Esophagus (tissue), 2 donors: Measurements from ENCODE around the gene TRIM54. TPM values are rescaled to one million over a fixed set of nuclear protein-coding genes. Genes with fewer than 3 reads are reported as not detected.

Experiments used
- H3K27ac ChIP-seq, 2 donors: one replicate each; pipeline ENCODE4 v1.5.1; 2013; ENCODE audit warnings: low read depth in 2 of 2, mild to moderate bottlenecking in 2 of 2, inconsistent platforms in 1 of 2, low read length in 1 of 2, moderate library complexity in 1 of 2
- H3K27me3 ChIP-seq, 2 donors: one replicate each; pipeline ENCODE4 v1.6.1; 2013; ENCODE audit warnings: low read length in 2 of 2, control low read depth in 1 of 2, mild to moderate bottlenecking in 1 of 2; ENCODE audit not compliant: insufficient read depth in 2 of 2, control insufficient read depth in 1 of 2
- H3K36me3 ChIP-seq, 2 donors: one replicate each; pipeline ENCODE4 v1.6.1; 2013; ENCODE audit warnings: low read length in 1 of 2; ENCODE audit not compliant: control insufficient read depth in 2 of 2, insufficient read depth in 2 of 2
- H3K4me1 ChIP-seq, 2 donors: one replicate each; pipeline ENCODE4 v1.6.1; 2013; ENCODE audit warnings: low read length in 1 of 2; ENCODE audit not compliant: control insufficient read depth in 2 of 2, insufficient read depth in 2 of 2
- H3K4me3 ChIP-seq, 2 donors: one replicate each; pipeline ENCODE4 v1.5.1; 2013; ENCODE audit warnings: low read length in 2 of 2, mild to moderate bottlenecking in 2 of 2, low read depth in 1 of 2, moderate library complexity in 1 of 2
- H3K9me3 ChIP-seq, 2 donors: one replicate each; pipeline ENCODE4 v1.6.1; 2013; ENCODE audit warnings: mild to moderate bottlenecking in 2 of 2, low read depth in 1 of 2, low read length in 1 of 2, moderate library complexity in 1 of 2; ENCODE audit not compliant: control insufficient read depth in 2 of 2, insufficient read depth in 1 of 2
- WGBS, 2 donors: extraction: QIAGEN DNeasy Blood & Tissue Kit; methylation state at CpG; one replicate each; pipeline ENCODE4 v1.1.7; 2013; 5-methylcytosine and 5-hydroxymethylcytosine counted together
- polyA plus RNA-seq, 2 donors: library from polyadenylated mRNA; stranded (reverse); fragments of 200-250 nt; gene quantifications; one replicate each; pipeline ENCODE4 v1.2.3, GENCODE V29; 2013
- donor health status: healthy with polysubstance abuse.
- donor health status: Bipolar disorder and iron deficiency.

The TRIM54 gene, protein sequence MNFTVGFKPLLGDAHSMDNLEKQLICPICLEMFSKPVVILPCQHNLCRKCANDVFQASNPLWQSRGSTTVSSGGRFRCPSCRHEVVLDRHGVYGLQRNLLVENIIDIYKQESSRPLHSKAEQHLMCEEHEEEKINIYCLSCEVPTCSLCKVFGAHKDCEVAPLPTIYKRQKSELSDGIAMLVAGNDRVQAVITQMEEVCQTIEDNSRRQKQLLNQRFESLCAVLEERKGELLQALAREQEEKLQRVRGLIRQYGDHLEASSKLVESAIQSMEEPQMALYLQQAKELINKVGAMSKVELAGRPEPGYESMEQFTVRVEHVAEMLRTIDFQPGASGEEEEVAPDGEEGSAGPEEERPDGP
- under 1 TPM; 0.05 to 0.18 TPM for polyA plus RNA-seq

DNA sequence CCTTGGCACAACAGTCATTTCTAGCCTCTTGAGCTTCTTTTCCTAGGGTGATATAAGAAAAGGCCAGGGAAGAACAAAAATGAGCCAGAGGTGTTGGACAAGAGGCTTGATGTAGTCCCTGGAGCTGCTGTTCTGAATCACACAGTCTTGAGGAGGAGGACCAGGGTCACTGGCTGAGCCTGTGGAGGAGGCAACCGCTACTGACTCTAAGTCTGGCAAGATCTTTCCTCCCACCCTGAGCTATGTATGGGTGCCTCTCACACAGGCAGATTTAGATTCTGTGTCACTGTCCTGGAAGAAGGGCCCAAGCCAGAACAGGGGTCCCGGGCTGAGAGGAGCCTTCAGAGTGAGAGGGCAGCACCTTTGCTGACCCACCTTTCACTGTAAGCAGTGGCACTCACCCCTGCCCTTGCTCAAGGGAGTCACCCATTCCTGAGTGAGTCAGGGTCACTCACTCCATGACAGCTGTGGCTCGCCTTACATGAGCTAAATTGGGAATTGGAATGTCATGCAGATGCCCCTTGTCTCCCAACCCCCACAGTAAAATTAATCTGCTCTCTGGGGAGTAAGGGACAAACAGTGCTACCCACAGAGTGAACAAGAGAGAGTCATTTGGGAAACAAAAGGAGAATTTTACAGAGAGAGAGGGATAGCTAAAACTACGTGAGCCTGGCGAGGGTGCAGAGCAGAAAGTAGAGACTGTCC is at the start of gene TRIM54:
Gene TRIM54, plus strand, starts transcription at position 575 of the 705 bp plus-strand sequence. CDS start 303 bp downstream, outside the sequence.
- Histone ChIP-seq H3K27ac (no peak within 1 kb of the TSS), H3K27me3 (no peaks in the 10 kb centered on the region), H3K9me3 (no peaks in the 10 kb centered on the region), H3K36me3 (no peaks in the 10 kb centered on the region), H3K4me1 (peaks cover 0 to 3% of the 10 kb centered on the region in 2 donors), H3K4me3 (no peak within 1 kb of the TSS)
- 76 to 77% methylated on average over 5 of the region's 5 CpGs for WGBS, 2 donors

DNA sequence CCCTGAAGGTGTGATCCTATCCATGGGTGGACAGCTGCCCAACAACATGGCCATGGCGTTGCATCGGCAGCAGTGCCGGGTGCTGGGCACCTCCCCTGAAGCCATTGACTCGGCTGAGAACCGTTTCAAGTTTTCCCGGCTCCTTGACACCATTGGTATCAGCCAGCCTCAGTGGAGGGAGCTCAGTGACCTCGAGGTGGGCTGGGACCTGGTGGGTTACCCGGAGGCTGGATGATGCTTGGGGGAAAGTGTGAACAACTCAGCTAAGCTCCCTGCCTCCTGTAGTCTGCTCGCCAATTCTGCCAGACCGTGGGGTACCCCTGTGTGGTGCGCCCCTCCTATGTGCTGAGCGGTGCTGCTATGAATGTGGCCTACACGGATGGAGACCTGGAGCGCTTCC is 48.9 kb upstream of the TRIM54 start:
- Histone ChIP-seq H3K27me3 (no peaks in the 10 kb centered on the region), H3K36me3 (peaks cover 36 to 61% of the 10 kb centered on the region in 2 donors), H3K4me3 (no peak overlapping the region), H3K9me3 (no peaks in the 10 kb centered on the region), H3K27ac (no peak overlapping the region), H3K4me1 (no peaks in the 10 kb centered on the region)
- WGBS, 2 donors: 94 to 96% methylated on average over 14 of the region's 14 CpGs

DNA sequence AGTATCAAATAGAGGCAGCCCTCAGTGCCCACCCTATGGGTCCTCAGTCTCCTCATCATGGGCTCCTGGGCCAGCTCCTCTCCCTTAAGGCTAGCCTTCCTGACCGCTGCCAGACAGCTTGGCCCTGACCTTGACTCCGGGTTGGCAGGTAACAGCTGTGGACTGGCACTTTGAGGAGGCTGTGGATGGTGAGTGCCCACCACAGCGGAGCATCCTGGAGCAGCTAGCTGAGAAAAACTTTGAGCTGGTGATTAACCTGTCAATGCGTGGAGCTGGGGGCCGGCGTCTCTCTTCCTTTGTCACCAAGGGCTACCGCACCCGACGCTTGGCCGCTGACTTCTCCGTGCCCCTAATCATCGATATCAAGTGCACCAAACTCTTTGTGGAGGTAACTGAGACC is 46.1 kb upstream of the TRIM54 start:
- Histone ChIP-seq H3K9me3 (no peaks in the 10 kb centered on the region), H3K27me3 (no peaks in the 10 kb centered on the region), H3K36me3 (peaks cover 52 to 81% of the 10 kb centered on the region in 2 donors), H3K27ac (no peak overlapping the region), H3K4me3 (no peak overlapping the region), H3K4me1 (no peaks in the 10 kb centered on the region)
- 95% methylated on average over 12 of the region's 12 CpGs for WGBS, 2 donors

DNA sequence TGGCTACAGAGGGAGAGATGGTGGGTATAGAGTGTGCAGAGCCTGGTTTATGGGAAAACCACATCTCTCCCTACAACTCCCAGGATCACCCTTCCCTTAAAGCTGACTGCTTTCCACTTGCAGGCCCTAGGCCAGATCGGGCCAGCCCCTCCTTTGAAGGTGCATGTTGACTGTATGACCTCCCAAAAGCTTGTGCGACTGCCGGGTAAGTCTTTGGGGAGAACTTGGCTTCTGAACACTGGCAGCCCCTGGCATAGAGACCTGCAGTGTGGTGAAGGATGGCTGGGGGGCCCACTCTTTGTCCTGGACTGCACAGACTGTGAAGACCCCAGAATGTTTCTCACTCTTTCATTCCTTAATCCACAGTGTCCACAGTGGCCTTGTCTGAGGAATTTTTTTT is 45.6 kb upstream of the TRIM54 start:
- H3K4me3 ChIP-seq: no peak overlapping the region
- peaks cover 52 to 81% of the 10 kb centered on the region in 2 donors for H3K36me3 ChIP-seq
- no peaks in the 10 kb centered on the region for H3K9me3 ChIP-seq
- H3K27ac ChIP-seq: no peak overlapping the region
- no peaks in the 10 kb centered on the region for H3K27me3 ChIP-seq
- H3K4me1 ChIP-seq: no peaks in the 10 kb centered on the region
- WGBS, 2 donors: 85 to 90% methylated on average over 3 of the region's 3 CpGs

DNA sequence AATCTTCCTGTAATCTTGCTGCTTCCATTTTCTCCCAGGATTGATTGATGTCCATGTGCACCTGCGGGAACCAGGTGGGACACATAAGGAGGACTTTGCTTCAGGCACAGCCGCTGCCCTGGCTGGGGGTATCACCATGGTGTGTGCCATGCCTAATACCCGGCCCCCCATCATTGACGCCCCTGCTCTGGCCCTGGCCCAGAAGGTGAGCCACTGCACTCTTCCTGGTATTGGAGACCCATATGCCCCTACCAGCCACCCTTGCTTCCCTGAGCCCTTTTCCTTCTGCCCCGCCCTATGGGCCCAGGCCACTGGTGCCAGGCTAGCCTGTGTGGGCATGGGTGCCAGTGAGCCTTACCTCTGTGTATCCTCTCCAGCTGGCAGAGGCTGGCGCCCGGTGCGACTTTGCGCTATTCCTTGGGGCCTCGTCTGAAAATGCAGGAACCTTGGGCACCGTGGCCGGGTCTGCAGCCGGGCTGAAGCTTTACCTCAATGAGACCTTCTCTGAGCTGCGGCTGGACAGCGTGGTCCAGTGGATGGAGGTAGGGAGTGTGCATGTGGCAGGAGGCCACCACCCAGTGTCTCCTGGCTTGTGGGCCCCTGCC is 44.8 kb upstream of the TRIM54 start:
- no peaks in the 10 kb centered on the region for H3K4me1 ChIP-seq
- WGBS, 2 donors: 95 to 96% methylated on average over 15 of the region's 15 CpGs
- H3K27ac ChIP-seq: no peak overlapping the region
- H3K9me3 ChIP-seq: no peaks in the 10 kb centered on the region
- H3K27me3 ChIP-seq: no peaks in the 10 kb centered on the region
- peaks cover 47 to 83% of the 10 kb centered on the region in 2 donors for H3K36me3 ChIP-seq
- H3K4me3 ChIP-seq: no peak overlapping the region

DNA sequence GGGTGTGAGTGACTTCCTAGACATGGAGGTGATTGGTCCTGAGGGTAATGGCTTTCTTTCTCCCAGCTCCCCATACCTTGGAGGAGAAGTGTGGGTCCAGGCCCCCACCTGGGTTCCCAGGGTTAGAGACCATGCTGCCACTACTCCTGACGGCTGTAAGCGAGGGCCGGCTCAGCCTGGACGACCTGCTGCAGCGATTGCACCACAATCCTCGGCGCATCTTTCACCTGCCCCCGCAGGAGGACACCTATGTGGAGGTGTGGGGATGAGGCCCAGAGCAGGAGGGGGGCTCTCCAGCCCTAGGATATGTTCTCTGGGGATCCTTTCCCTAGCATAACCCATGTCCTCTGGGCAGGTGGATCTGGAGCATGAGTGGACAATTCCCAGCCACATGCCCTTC is 43.3 kb upstream of the TRIM54 start:
- Histone ChIP-seq H3K4me1 (no peaks in the 10 kb centered on the region), H3K27ac (no peak overlapping the region), H3K27me3 (no peaks in the 10 kb centered on the region), H3K4me3 (no peak overlapping the region), H3K36me3 (peaks cover 46 to 86% of the 10 kb centered on the region in 2 donors), H3K9me3 (no peaks in the 10 kb centered on the region)
- 96 to 97% methylated on average over 8 of the region's 8 CpGs for WGBS, 2 donors

DNA sequence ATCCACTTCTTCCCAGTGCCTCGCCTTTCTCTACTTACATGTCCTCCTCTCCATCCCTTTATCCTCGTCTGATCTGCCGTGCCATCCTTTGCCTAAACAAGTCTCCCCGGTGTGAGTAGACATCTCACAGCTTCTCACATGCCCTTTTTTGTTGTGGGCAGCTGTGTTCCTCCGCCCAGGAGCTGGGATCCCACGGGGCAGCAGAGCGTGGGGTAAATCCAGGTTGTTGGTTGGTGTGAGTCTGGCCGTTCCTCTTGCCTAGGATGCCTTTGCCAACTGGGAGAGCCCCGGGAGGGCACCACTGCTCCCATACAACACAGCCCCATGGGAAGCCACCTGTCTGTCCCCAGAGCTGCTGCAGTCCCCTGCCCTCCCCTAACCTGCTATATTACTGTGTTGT is 41.8 kb upstream of the TRIM54 start:
- WGBS, 2 donors: 82 to 87% methylated on average over 9 of the region's 9 CpGs
- no peaks in the 10 kb centered on the region for H3K27me3 ChIP-seq
- no peaks in the 10 kb centered on the region for H3K4me1 ChIP-seq
- no peak overlapping the region for H3K4me3 ChIP-seq
- H3K36me3 ChIP-seq: peaks cover 44 to 77% of the 10 kb centered on the region in 2 donors
- H3K27ac ChIP-seq: no peak overlapping the region
- H3K9me3 ChIP-seq: no peaks in the 10 kb centered on the region

DNA sequence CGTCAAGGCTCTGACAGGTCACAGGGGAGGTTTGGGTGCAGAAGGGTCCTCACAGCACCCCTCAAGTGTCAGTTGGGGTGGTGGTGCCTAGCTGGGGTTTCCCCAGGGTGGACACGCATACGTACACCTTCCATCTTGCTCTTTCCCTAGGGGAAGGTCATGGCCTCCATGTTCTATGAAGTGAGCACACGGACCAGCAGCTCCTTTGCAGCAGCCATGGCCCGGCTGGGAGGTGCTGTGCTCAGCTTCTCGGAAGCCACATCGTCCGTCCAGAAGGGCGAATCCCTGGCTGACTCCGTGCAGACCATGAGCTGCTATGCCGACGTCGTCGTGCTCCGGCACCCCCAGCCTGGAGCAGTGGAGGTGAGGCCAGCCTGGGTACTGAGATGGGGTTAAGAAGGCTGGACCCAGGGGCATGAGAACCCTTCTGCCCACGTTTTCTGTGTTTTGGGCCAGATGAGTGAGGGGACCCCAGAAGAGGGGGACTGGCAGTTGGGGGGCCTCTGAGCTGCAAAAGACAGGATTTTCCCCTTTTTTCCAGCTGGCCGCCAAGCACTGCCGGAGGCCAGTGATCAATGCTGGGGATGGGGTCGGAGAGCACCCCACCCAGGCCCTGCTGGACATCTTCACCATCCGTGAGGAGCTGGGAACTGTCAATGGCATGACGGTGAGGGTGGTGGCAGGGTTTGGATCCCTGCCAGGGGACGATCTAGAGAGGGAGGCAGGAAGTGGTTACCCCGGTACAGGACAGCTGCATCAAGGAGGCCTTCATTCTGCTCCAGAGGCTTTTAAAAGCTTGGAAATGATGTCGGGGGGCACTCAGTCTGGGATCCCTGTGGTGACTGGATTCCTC is 40.2 kb upstream of the TRIM54 start:
- Histone ChIP-seq H3K27ac (no peak overlapping the region), H3K36me3 (peaks cover 40 to 68% of the 10 kb centered on the region in 2 donors), H3K4me3 (no peak overlapping the region), H3K4me1 (no peaks in the 10 kb centered on the region), H3K27me3 (no peaks in the 10 kb centered on the region), H3K9me3 (no peaks in the 10 kb centered on the region)
- 82 to 85% methylated on average over 24 of the region's 24 CpGs for WGBS, 2 donors

DNA sequence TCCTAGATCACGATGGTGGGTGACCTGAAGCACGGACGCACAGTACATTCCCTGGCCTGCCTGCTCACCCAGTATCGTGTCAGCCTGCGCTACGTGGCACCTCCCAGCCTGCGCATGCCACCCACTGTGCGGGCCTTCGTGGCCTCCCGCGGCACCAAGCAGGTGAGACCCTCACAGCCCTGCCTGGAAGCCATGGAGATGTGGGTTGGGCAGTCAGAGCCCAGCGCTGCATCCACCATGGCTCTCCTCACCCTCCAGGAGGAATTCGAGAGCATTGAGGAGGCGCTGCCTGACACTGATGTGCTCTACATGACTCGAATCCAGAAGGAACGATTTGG is 39.6 kb upstream of the TRIM54 start:
- Histone ChIP-seq H3K4me3 (no peak overlapping the region), H3K27ac (no peak overlapping the region), H3K4me1 (no peaks in the 10 kb centered on the region), H3K9me3 (no peaks in the 10 kb centered on the region), H3K36me3 (peaks cover 40 to 63% of the 10 kb centered on the region in 2 donors), H3K27me3 (no peaks in the 10 kb centered on the region)
- WGBS, 2 donors: 95 to 97% methylated on average over 16 of the region's 16 CpGs
